HepG2 (cell line): ENCODE measurements around the gene HOXC12. TPM values are rescaled to one million over a fixed set of nuclear protein-coding genes. Genes with fewer than 3 reads are reported as not detected.

Experiments
- BATF2 ChIP-seq: sonication (generic); formaldehyde crosslinking; IDR thresholded peaks from 2 replicates; pipeline ENCODE4 v1.8.0; 2022; ENCODE audit warnings: mild to moderate bottlenecking, missing genetic modification reagents, moderate library complexity
- CSRNP2 ChIP-seq: sonication (generic); formaldehyde crosslinking; conservative IDR thresholded peaks from 2 replicates; pipeline ENCODE4 v1.8.0; 2022; ENCODE audit warnings: low read depth, missing genetic modification reagents
- DPF2 ChIP-seq: sonication (generic); formaldehyde crosslinking; IDR thresholded peaks from 2 replicates; pipeline ENCODE4 v1.4.0; 2020; ENCODE audit warnings: mild to moderate bottlenecking, low read depth, missing genetic modification reagents, borderline replicate concordance
- FOXJ3 ChIP-seq: sonication (generic); formaldehyde crosslinking; IDR thresholded peaks from 2 replicates; pipeline ENCODE4 v1.4.0; 2020; ENCODE audit warnings: missing genetic modification reagents, mild to moderate bottlenecking, borderline replicate concordance
- HDAC6 ChIP-seq: fragments of 200-600 bp; sonication (generic); IDR thresholded peaks from 2 replicates; pipeline ENCODE4 v1.7.0; 2017; ENCODE audit warnings: mild to moderate bottlenecking, antibody characterized with exemption, low read length, low read depth
- ISL2 ChIP-seq: sonication (generic); formaldehyde crosslinking; IDR thresholded peaks from 2 replicates; pipeline ENCODE4 v1.5.0; 2020; ENCODE audit warnings: missing genetic modification reagents
- MATR3 ChIP-seq: sonication (generic); formaldehyde crosslinking; IDR thresholded peaks from 2 replicates; pipeline ENCODE4 v1.4.0; 2020; ENCODE audit warnings: missing genetic modification reagents
- MLX ChIP-seq: IDR thresholded peaks from 2 replicates; pipeline ENCODE4 v1.6.1; 2016
- PRPF4 ChIP-seq: fragments of 200-400 bp; formaldehyde crosslinking; IDR thresholded peaks from 2 replicates; pipeline ENCODE4 v1.6.1; 2016; ENCODE audit warnings: low read length, low read depth; ENCODE audit not compliant: poor library complexity, severe bottlenecking
- RBAK ChIP-seq: sonication (generic); formaldehyde crosslinking; IDR thresholded peaks from 2 replicates; pipeline ENCODE4 v1.5.1; 2020; ENCODE audit warnings: mild to moderate bottlenecking, missing genetic modification reagents
- RFX5 ChIP-seq: IDR thresholded peaks from 2 replicates; pipeline ENCODE4 v1.6.1; 2011; ENCODE audit warnings: low read depth, low read length, improper control_type of control experiment
- RFXANK ChIP-seq: IDR thresholded peaks from 2 replicates; pipeline ENCODE4 v1.6.1; 2016
- SKIL ChIP-seq: sonication (generic); formaldehyde crosslinking; IDR thresholded peaks from 2 replicates; pipeline ENCODE4 v1.8.0; 2022; ENCODE audit warnings: missing genetic modification reagents, mild to moderate bottlenecking, moderate library complexity, borderline replicate concordance
- SOX13 ChIP-seq, 3 experiments: fragments of 450-650 bp in 1 of 3; sonication (generic) in 1 of 3; formaldehyde crosslinking in 1 of 3; IDR thresholded peaks in 2 of 3; conservative IDR thresholded peaks in 1 of 3; 2 replicates each; pipeline versions ENCODE4 v1.5.0 to v1.6.1; 2016 to 2020; ENCODE audit warnings: antibody characterized with exemption in 1 of 3, mild to moderate bottlenecking in 1 of 3, missing compliant biosample characterization in 1 of 3, missing genetic modification reagents in 1 of 3, moderate library complexity in 1 of 3
- ZBTB3 ChIP-seq: sonication (generic); formaldehyde crosslinking; IDR thresholded peaks from 2 replicates; pipeline ENCODE4 v1.4.0; 2020; ENCODE audit warnings: low read depth, mild to moderate bottlenecking, moderate library complexity, missing genetic modification reagents, borderline replicate concordance
- ZBTB38 ChIP-seq: sonication (generic); formaldehyde crosslinking; IDR thresholded peaks from 2 replicates; pipeline ENCODE4 v1.5.1; 2020; ENCODE audit warnings: mild to moderate bottlenecking, missing genetic modification reagents
- ZBTB46 ChIP-seq: sonication (generic); formaldehyde crosslinking; IDR thresholded peaks from 2 replicates; pipeline ENCODE4 v1.4.0; 2020; ENCODE audit warnings: mild to moderate bottlenecking, missing genetic modification reagents, borderline replicate concordance
- ZNF337 ChIP-seq: sonication (generic); formaldehyde crosslinking; IDR thresholded peaks from 2 replicates; pipeline ENCODE4 v1.5.1; 2020; ENCODE audit warnings: missing genetic modification reagents, low read depth, mild to moderate bottlenecking, borderline replicate concordance
- ZNF580 ChIP-seq: IDR thresholded peaks from 2 replicates; pipeline ENCODE4 v1.6.1; 2016; ENCODE audit warnings: low read depth, borderline replicate concordance
- ZNF619 ChIP-seq: sonication (generic); formaldehyde crosslinking; IDR thresholded peaks from 2 replicates; pipeline ENCODE4 v1.4.0; 2020; ENCODE audit warnings: mild to moderate bottlenecking, missing genetic modification reagents
- ZNF75D ChIP-seq: sonication (generic); formaldehyde crosslinking; IDR thresholded peaks from 2 replicates; pipeline ENCODE4 v1.8.1; 2023; ENCODE audit warnings: missing genetic modification reagents, mild to moderate bottlenecking, borderline replicate concordance
- polyA plus RNA-seq, 8 experiments: library from polyadenylated mRNA; depleted of rRNA in 3 of 8; stranded (reverse) in 7 of 8; unstranded in 1 of 8; fragments of >200 nt; fragmentation: Illumina TruSeq in 4 of 8; extraction: Trizol in 4 of 8; gene quantifications; 2 replicates each; pipeline versions ENCODE4 v1.2.1 to v1.2.3, GENCODE V29; 2011 to 2016; ENCODE audit warnings: low read depth in 4 of 8, missing spikeins in 1 of 8, mixed read lengths in 1 of 8; ENCODE audit not compliant: insufficient read depth in 1 of 8
- total RNA-seq, 5 experiments: library from RNA; depleted of rRNA; stranded (reverse); fragments of >200 nt; fragmentation: Illumina TruSeq; extraction: Trizol; gene quantifications; 2 replicates each; pipeline ENCODE4 v1.2.3, GENCODE V29; 2016; ENCODE audit warnings: low read depth in 1 of 5

HOXC12 gene
- total and polyA plus RNA-seq, 2 of the 13 experiments (the other 11 are each of a cell fraction or from before 2014, with no cell fraction given): not detected

- no peak for TF ChIP-seq ZBTB46
- no peak for TF ChIP-seq MLX (CRISPR knock-in tag)
- no peak for TF ChIP-seq MATR3 (CRISPR knock-in tag)
- TF ChIP-seq ZBTB38: no peak
- TF ChIP-seq RFXANK: no peak
- TF ChIP-seq PRPF4: no peak
- TF ChIP-seq ISL2: 0 out of 2 replicates have a peak, but pooled peaks have one; percentile 23
- TF ChIP-seq ZNF580 (CRISPR knock-in tag): 0 out of 2 replicates have a peak, but pooled peaks have one; percentile 21
- no peak for TF ChIP-seq BATF2 (CRISPR knock-in tag)
- TF ChIP-seq FOXJ3 (CRISPR knock-in tag): no peak
- TF ChIP-seq ZNF337: no peak
- no peak for TF ChIP-seq SKIL (CRISPR knock-in tag)
- no peak for TF ChIP-seq HDAC6
- TF ChIP-seq ZNF75D (CRISPR knock-in tag): no peak
- no peak for TF ChIP-seq SOX13 (IDR thresholded peaks at IDR 0.05)
- TF ChIP-seq SOX13 (CRISPR knock-in tag; conservative IDR thresholded peaks at IDR 0.05 in 1 of 2, IDR thresholded peaks at IDR 0.05 in 1 of 2): no peak
- no peak for TF ChIP-seq CSRNP2 (CRISPR knock-in tag)
- TF ChIP-seq ZBTB3: no peak
- no peak for TF ChIP-seq ZNF619 (CRISPR knock-in tag)
- no peak for TF ChIP-seq RFX5
- no peak for TF ChIP-seq DPF2
- no peak for TF ChIP-seq RBAK (CRISPR knock-in tag)
Observed at GRCh38 chr12:54005853-54006558, 51.3 kb downstream of the HOXC12 start (continued).
